GM12864 (cell line): ENCODE measurements around the gene ENOSF1.

Source experiments
- DNase-seq: peaks from one replicate; pipeline ENCODE4 v3.0.0-alpha.2; 2011; ENCODE audit warnings: low read depth
- H3K4me3 ChIP-seq: 2 replicates; pipeline ENCODE4 v1.5.1; 2011; ENCODE audit warnings: mild to moderate bottlenecking, low read depth, low read length, control low read depth
- CTCF ChIP-seq: IDR thresholded peaks from 2 replicates; pipeline ENCODE4 v1.5.1; 2011; ENCODE audit warnings: low read depth, mild to moderate bottlenecking, moderate library complexity, low read length, control low read depth, inconsistent platforms; ENCODE audit errors: missing control alignments

The ENOSF1 gene

DNA sequence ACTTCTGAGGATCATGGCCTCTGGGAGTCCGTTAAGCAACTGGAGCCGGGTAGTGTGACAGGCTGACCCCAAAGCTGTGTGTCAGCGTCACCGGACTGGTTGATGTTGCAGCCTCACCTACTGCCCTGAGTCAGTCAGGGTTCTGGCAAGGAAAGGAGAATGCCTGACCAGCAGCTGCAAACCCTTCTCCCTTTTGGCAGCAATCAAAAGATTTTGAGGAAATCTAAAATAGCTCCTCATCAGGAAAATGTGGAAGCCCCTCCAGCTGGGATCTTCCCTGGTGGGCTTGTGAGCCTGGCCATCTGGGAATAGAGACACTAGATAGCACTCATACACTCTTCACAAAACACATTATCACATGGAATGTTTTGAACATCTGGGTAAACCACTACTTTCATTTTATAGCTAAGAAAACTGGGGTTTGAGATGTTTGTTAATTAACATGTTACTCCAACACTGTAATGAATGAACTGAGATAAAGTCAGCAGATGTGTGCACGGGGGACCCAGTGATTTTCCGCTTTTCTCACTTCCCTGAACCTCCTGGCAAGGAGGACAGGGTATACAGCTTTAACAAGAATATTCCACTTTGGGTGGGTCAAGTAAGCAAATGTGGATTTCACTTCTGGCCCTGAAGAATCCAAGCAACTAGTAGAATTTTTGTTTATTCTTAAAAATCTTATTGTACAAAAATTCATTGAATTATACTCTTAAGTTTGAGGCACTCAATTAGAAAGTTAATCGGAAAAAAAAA is 91.0 kb downstream of the ENOSF1 start:
- no peak for DNase-seq
- no peak overlapping the region for H3K4me3 ChIP-seq
- TF ChIP-seq CTCF = no peak
